Measurements from ENCODE around the gene NOL4L. TPM values are rescaled to one million over a fixed set of nuclear protein-coding genes. Genes with fewer than 3 reads are reported as not detected.
A peak's percentile ranks its signal among the peaks of the same experiment; 100 is the strongest.

NOL4L gene
- 5.9 TPM for total RNA-seq (2013)
- 10 to 100 TPM in 1 of 3 donors, 1 to 10 TPM in 2; 1.1 to 30.9 (median 2.8) TPM for polyA plus RNA-seq
- polyA minus RNA-seq = 6.4 and 8.1 TPM in 2 replicates
- total RNA-seq = 8.9 to 77.7 (median 13.0) reads per million in 11 experiments

DNA sequence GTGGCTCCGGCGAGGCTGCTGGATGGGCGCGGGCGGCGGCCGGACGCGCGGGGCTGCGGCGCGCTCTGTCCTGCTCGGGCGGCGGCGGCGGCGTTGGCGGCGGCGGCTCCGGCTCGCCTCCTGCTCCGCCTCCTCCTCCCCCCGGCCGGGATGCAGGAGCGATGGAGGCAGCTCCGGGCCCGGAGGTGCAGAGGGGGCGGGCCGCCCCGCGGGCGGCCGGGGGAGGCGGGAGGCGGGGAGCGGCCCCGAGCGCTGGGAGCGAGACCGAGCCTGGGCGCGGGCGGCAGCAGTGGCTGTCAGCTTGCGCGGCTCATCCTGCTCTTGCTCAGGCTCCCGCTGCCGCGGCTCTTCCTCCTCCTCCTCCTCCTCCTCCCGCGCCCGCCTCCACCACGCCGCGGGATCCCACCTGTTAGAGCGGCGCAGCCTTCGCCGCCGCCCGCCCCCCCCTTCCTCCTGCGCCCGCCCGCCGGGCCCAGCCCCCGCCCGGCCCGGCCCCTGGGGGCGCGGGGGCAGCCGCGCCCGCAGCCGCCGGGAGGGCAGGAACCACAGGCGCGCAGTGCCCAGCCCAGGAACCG is at the start of gene NOL4L:
TSS of gene NOL4L (minus strand) at position 323 of the 575 bp plus-strand sequence. CDS start 443 bp downstream, outside the sequence.
- intact Hi-C loops (cut with micrococcal nuclease) = loop anchor here in 1 of 2 donors (10.0 kb wide), 1 partner anchor 60 kb away; no protein-coding TSS in a partner anchor
- peak within 1 kb of the TSS; percentile 84 to 96 for H3K4me3 Mint-ChIP-seq
- H3K4me1 Mint-ChIP-seq = peaks cover 45% of the 10 kb centered on the region
- H4K20me1 ChIP-seq (ENCODE audit: insufficient read depth, low read length) = no peaks in the 10 kb centered on the region
- H3K36me3 ChIP-seq (replicated peaks in 1 of 2; ENCODE audit: control insufficient read depth in 1 of 2, insufficient read depth in 2 of 2, low read length in 2 of 2) = no peaks in the 10 kb centered on the region
- H3K4me3 ChIP-seq (replicated peaks in 1 of 3; ENCODE audit: low read depth in 2 of 3, low read length in 3 of 3) = peak within 1 kb of the TSS; percentile 37 to 79 (median 74)
- H3K27me3 ChIP-seq (ENCODE audit: control insufficient read depth in 2 of 2, insufficient read depth in 2 of 2, low read length in 2 of 2) = peaks cover 6 to 24% of the 10 kb centered on the region in 2 donors
- peaks cover 0 to 7% (median 4%) of the 10 kb centered on the region in 7 donors for H3K9me3 Mint-ChIP-seq
- peaks cover 5% of the 10 kb centered on the region for H3K79me2 ChIP-seq (ENCODE audit: insufficient read depth, low read length)
- TF ChIP-seq, protein P1, sequence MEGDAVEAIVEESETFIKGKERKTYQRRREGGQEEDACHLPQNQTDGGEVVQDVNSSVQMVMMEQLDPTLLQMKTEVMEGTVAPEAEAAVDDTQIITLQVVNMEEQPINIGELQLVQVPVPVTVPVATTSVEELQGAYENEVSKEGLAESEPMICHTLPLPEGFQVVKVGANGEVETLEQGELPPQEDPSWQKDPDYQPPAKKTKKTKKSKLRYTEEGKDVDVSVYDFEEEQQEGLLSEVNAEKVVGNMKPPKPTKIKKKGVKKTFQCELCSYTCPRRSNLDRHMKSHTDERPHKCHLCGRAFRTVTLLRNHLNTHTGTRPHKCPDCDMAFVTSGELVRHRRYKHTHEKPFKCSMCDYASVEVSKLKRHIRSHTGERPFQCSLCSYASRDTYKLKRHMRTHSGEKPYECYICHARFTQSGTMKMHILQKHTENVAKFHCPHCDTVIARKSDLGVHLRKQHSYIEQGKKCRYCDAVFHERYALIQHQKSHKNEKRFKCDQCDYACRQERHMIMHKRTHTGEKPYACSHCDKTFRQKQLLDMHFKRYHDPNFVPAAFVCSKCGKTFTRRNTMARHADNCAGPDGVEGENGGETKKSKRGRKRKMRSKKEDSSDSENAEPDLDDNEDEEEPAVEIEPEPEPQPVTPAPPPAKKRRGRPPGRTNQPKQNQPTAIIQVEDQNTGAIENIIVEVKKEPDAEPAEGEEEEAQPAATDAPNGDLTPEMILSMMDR (IDR thresholded peaks at IDR 0.05) = no peak
- peak in 1 of 3 donors; percentile 35 for DNase-seq
- H3K9ac ChIP-seq (ENCODE audit: insufficient read depth, low read length, poor library complexity, severe bottlenecking) = peak within 1 kb of the TSS; percentile 27
- no peaks in the 10 kb centered on the region for H3K9me3 ChIP-seq (replicated peaks in 1 of 2; ENCODE audit: control insufficient read depth in 1 of 2, insufficient read depth in 1 of 2, low read length in 2 of 2)
- H3K4me1 ChIP-seq (ENCODE audit: control insufficient read depth in 1 of 2, insufficient read depth in 2 of 2, low read length in 2 of 2) = peaks cover 42 to 47% of the 10 kb centered on the region in 2 donors
- peaks cover 0 to 9% of the 10 kb centered on the region in 2 donors for H3K36me3 Mint-ChIP-seq
- H3K27ac ChIP-seq (ENCODE audit: low read depth in 1 of 2, low read length in 2 of 2) = no peak within 1 kb of the TSS
- peak within 1 kb of the TSS; percentile 59 for H2AFZ ChIP-seq (ENCODE audit: insufficient read depth, low read depth, low read length, poor library complexity, severe bottlenecking)
- peak within 1 kb of the TSS in 4 of 7 donors; percentile 21 to 66 (median 34) for H3K27ac Mint-ChIP-seq
- H3K27me3 Mint-ChIP-seq (ENCODE audit: low read depth in 3 of 3) = peaks cover 25 to 39% (median 33%) of the 10 kb centered on the region in 3 donors
- H3K4me2 ChIP-seq (replicated peaks; ENCODE audit: extremely low read depth, low read length, poor library complexity, severe bottlenecking) = peak within 1 kb of the TSS; percentile 90
- under 1% methylated on average over 74 of the region's 80 CpGs for WGBS (ENCODE audit: insufficient coverage)

- peaks cover 2 to 14% (median 3%) of the 10 kb centered on the region in 3 donors for H3K27me3 Mint-ChIP-seq (ENCODE audit: low read depth in 3 of 3)
- Histone ChIP-seq H3K79me2 (ENCODE audit: insufficient read depth, low read length) (no peaks in the 10 kb centered on the region), H3K9ac (ENCODE audit: insufficient read depth, low read length, poor library complexity, severe bottlenecking) (no peak overlapping the region), H3K27me3 (ENCODE audit: control insufficient read depth in 2 of 2, insufficient read depth in 2 of 2, low read length in 2 of 2) (no peaks in the 10 kb centered on the region), H3K36me3 (replicated peaks in 1 of 2; ENCODE audit: control insufficient read depth in 1 of 2, insufficient read depth in 2 of 2, low read length in 2 of 2) (no peaks in the 10 kb centered on the region), H2AFZ (ENCODE audit: insufficient read depth, low read depth, low read length, poor library complexity, severe bottlenecking) (no peak overlapping the region), H3K4me2 (replicated peaks; ENCODE audit: extremely low read depth, low read length, poor library complexity, severe bottlenecking) (no peak overlapping the region), H3K27ac (ENCODE audit: low read depth in 1 of 2, low read length in 2 of 2) (no peak overlapping the region), H4K20me1 (ENCODE audit: insufficient read depth, low read length) (no peaks in the 10 kb centered on the region), H3K9me3 (replicated peaks in 1 of 2; ENCODE audit: control insufficient read depth in 1 of 2, insufficient read depth in 1 of 2, low read length in 2 of 2) (no peaks in the 10 kb centered on the region), H3K4me3 (replicated peaks in 1 of 3; ENCODE audit: low read depth in 2 of 3, low read length in 3 of 3) (no peak overlapping the region), H3K4me1 (ENCODE audit: control insufficient read depth in 1 of 2, insufficient read depth in 2 of 2, low read length in 2 of 2) (no peaks in the 10 kb centered on the region)
- H3K27ac Mint-ChIP-seq = no peak overlapping the region
- H3K36me3 Mint-ChIP-seq = no peaks in the 10 kb centered on the region
- no peak for DNase-seq
- WGBS (ENCODE audit: insufficient coverage) = 97% methylated on average over 19 of the region's 19 CpGs
- intact Hi-C loops (cut with micrococcal nuclease) = no loop called here
- TF ChIP-seq, protein P1 (IDR thresholded peaks at IDR 0.05) = no peak
- H3K4me1 Mint-ChIP-seq = no peaks in the 10 kb centered on the region
- H3K9me3 Mint-ChIP-seq = no peaks in the 10 kb centered on the region
- H3K4me3 Mint-ChIP-seq = no peak overlapping the region
These were observed 49.1 kb upstream of the NOL4L start for GRCh38 chr20:32634041-32634805.

All from CD14-positive monocyte (primary cell).